Fibroblast of lung (primary cell): ENCODE results near the gene DBNDD1.

Experiments used
- EZH2 ChIP-seq: IDR thresholded peaks from 2 replicates; pipeline ENCODE4 v1.5.1; 2012; ENCODE audit warnings: low read length, control low read depth, mild to moderate bottlenecking; ENCODE audit errors: missing control alignments
- TF ChIP-seq, protein P1 (sequence below), 2 donors: IDR thresholded peaks in 1 of 2; conservative IDR thresholded peaks in 1 of 2; 1 replicate in 1 of 2; 2 replicates in 1 of 2; pipeline ENCODE4 v1.5.1; 2011 to 2012; ENCODE audit warnings: low read length in 2 of 2, control low read depth in 1 of 2, inconsistent platforms in 1 of 2, low read depth in 1 of 2, mild to moderate bottlenecking in 1 of 2

DNA sequence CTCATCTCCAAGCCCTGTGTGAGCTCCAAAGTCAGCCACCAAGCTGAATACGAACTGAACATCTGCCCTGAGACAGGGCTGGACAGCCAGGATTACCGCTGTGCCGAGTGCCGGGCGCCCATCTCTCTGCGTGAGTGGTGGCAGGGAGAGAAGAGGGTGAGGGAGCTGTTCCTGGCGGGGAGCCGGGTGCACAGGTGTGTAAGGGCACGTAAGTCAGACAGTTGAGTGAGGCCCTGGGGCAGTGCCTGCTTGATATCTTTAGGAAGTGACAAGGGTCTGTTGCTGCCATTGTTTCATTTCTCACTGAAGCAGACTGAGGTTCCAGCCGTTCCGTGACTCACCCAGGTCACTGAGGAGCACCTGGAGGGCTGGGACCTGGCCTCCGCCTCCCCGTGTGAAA, 58.3 kb downstream of the DBNDD1 start:
- TF ChIP-seq, protein P1, sequence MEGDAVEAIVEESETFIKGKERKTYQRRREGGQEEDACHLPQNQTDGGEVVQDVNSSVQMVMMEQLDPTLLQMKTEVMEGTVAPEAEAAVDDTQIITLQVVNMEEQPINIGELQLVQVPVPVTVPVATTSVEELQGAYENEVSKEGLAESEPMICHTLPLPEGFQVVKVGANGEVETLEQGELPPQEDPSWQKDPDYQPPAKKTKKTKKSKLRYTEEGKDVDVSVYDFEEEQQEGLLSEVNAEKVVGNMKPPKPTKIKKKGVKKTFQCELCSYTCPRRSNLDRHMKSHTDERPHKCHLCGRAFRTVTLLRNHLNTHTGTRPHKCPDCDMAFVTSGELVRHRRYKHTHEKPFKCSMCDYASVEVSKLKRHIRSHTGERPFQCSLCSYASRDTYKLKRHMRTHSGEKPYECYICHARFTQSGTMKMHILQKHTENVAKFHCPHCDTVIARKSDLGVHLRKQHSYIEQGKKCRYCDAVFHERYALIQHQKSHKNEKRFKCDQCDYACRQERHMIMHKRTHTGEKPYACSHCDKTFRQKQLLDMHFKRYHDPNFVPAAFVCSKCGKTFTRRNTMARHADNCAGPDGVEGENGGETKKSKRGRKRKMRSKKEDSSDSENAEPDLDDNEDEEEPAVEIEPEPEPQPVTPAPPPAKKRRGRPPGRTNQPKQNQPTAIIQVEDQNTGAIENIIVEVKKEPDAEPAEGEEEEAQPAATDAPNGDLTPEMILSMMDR (conservative IDR thresholded peaks at IDR 0.05 in 1 of 2, IDR thresholded peaks at IDR 0.05 in 1 of 2; ENCODE audit: low read depth in 1 of 2, low read length in 2 of 2): no peak
- no peak for TF ChIP-seq EZH2
